ENCODE measurements around the gene HSFX3.
"Not testable (repeated sequence)": the region's sequence is repeated elsewhere in the genome, so short reads cannot be mapped to it uniquely, and the experiment has no call there.

The HSFX3 gene

DNA sequence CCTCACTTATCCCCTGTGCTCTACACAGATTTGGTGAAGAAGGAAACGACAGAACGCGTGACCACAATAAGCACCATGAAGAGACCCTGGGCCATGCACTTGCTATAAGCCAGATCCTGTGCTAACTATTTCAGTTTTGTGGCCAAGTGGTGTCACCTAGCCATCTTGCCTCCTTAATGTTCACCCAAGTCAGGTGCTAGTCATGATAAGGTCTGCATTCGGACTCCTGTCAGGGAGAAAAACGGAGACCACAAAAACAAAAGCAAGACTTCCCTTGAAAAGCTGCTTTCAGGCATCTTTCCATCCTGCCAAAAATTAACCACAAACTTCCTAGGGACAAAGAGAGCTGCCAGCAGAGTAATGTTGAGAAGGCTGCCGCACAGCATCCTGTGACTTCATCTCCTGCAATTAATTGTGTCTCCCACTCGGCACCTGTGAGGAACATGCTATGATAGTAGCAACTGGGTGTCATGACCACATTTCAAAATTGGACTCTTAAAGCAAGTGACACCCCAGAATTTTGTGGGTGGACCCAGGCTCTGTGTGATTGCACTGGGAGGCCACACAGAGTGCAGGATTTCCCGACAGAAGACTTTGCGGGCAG is 35.8 kb downstream of the HSFX3 start:
- no peak for DNase-seq

DNA sequence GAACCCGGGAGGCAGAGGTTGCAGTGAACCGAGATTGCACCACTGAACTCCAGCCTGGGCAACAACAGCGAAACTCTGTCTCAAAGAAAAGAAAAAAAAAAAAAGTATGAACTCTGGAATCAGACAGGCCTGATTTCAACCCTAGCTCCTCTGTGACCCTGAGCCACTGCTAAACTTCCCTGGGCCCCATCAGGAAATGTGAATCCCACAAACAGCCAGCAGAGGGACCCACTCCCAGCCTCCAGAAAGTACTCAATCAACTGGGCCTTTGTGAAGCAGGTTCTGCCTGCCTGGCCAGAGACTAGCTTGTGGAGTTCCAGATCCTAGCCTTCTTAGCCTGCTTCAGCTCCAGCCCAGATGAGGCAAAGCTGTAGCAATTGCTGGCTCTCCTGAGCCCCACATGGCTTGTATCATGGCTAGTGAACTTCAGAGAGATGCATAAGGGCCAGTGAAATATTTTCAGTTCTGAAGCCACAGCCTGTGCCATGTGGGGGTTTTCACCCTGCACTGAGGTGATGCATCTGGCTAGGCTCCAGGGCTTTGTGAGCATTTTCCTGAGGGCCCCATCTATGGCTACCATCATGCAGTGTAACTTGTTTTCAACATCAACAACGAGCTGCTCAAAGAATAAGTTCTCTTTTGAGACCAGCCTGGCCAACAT is 37.4 kb downstream of the HSFX3 start:
- DNase-seq = peak; percentile 54

DNA sequence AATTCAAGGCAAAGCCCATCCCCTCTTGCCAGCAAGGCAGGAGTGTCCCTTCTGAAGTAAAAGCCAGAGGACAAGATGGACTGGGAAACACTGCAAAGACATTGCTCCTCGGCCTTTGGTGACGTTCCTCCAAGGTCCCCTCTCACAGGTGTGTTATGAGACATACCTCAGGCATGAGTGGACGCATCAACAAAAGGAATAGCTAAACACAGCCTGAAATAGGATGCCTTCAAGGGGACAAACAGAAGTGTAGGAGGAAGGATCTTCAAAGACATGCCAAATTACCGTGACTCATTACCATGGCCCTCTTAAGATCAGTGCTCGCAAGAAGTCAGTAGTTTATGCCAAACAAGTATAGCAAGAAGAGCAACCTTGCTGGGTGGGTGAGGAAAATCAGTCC is 38.6 kb downstream of the HSFX3 start:
- no peak for DNase-seq

DNA sequence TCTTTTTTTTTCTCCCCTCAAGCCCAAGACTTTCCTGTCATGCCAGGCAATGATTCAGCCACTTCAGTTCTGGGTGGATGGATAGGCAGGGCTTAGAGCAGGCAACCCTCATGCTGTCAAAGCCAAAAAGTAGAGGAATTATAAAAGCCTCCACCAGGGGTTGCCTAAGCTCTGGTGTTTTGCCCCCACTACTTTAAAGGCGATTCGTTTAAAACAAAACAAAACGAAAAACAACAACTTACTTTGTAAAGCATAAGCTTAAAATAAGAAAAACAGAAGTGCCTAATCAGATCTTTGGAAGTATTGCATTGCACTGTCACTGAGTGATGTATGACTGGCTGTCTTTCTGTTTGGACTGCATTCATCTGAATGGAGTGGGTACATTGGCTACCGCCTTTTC is 39.3 kb downstream of the HSFX3 start:
- DNase-seq = no peak

DNA sequence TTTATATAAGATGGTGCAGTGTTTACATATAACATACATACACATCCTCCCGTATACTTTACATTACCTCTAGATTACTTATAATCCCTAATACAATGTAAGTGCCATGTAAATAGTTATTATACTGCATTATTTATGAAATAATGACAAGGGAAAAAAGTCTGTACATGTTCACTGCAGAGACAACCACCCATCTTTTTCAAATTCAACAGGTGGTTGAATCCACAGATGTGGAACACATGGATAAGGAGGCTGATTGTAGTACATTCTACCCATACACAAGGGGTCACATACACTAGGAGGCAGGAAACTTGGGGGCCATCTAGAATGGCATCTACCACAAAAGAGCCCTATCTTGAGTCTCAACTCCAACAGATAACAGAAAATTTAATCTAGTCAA is 41.3 kb downstream of the HSFX3 start:
- no peak for DNase-seq

DNA sequence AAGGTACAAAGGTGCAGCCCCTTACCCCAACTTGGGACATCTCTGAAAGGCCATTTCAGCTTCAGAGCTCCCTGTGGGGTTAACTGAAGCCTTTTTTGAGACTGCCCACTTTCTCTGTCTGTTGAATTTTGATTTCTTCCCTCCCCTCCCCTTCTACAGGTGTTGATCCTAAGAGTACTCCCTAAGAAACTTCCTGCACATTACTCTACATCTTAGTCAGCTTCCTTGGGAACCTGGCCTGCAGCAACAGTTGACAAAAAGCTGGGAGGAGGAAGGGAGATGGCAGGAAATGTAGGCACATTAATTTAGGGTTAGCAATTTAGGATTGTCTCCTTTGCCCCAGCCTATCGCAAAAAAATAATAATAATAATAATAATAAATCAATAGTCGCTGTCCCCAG is 43.4 kb downstream of the HSFX3 start:
- DNase-seq = no peak

DNA sequence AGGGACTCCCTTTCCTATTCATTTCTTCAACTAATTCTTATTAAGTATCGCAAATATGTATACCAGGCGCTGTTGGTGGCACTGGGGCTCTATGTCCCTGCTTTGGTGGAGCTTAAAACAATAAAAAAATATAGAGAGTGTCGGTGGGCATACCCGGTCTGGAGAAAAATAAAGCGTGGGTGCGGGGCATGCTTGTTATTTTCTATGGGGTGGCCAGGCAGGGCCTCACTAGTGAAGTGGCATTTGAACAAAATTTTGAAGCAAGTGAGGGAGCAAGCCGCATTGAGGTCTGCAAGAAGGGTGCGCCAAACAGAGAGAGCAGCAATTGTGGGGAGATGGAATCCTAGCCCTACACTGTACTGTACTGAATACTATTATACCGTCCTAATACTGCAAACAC is 44.1 kb downstream of the HSFX3 start:
- DNase-seq = no peak

DNA sequence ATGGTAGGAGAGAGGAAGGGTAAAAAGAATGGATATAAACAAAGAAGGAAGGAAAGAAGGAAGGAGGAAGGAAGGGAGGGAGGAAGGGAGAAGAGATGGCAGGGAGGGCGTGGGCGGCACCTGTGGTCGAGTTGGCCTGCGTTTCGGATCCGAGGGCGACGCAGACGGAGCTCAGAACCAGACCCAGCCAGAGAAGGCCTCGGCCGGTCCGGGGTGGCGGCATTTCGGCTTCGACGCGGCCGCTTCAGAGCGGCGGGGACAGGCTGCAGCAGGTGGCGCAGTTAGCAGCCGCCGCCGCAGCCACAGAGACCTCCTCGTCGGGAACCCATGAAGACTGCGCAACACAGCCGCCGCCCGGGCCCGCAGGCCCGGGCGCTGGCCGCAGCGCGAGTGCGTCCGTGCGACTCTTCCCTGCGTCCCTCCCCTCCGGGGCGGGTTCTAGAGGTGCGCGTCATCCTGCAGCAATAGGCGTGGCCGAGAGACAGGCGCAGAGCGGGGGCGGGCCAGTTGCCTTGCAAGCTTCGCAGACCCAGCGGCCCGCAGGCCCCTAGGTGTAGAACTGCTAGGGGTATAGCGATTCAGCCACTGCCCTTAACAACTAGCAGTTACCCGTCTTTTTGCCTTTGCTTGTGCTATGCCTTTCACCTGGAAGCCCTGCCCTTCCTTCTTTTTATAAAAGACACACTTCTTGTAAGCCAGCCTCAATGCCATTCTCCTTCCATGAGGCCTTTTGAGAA is 44.6 kb downstream of the HSFX3 start, which contains the start of gene IDS:
Gene IDS, minus strand, starts transcription at position 392 of the 737 bp plus-strand sequence. Its CDS starts 169 bp downstream, at position 223.
- peak; percentile 69 for DNase-seq

DNA sequence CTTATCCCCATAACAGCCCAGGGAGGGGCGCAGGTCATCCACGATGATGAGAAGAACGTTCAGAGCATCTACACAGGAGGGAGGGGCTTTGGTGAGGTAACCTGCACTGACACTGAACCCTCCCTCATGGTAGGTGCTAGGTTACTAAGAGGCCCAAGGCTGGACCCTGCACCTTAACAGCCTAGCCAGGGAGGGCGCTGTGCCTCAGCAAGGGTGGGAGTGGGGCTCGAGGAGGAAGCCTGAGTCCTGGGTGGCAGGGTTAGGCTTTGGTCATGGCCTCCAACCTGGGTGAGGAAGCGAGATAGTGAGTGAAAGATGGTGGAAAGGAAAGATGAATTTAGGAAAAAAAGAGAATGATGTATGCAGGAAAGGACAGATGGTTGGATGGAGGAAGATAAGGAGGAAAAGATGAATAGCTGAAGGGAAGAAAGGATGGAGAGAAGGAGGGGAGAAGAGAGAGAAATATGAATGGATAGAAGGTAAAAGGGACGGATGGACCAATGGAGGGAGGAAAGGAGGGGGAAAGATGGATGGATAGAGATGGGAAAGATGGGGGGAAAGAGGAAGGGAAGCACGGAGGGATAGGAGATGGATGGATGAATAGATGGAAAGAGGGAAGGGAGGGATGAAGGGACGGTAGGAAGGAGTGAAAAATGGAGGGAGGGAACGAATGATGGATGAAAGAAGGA is 45.4 kb downstream of the HSFX3 start:
- peak; percentile 67 for DNase-seq

DNA sequence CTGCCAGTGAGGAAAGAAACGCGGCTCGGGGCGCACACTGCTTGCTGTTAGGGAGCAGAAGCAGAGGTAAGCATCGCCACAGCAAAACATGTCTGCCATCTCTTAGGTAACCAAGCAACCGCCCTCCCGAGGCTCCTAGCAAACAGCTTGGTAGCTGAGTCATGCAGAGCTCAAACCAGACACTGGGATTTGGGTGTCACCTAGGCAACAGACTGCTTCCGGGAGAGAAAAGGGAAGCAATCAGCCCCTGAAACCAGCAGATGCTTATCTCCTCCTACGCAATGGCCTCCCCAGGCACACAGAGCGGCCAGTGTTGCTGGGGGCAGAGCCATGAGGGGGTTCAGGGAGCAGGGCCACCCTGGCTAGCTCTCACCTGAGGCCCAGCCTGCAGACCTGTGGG is 46.3 kb downstream of the HSFX3 start:
- peak; percentile 15 for DNase-seq

DNA sequence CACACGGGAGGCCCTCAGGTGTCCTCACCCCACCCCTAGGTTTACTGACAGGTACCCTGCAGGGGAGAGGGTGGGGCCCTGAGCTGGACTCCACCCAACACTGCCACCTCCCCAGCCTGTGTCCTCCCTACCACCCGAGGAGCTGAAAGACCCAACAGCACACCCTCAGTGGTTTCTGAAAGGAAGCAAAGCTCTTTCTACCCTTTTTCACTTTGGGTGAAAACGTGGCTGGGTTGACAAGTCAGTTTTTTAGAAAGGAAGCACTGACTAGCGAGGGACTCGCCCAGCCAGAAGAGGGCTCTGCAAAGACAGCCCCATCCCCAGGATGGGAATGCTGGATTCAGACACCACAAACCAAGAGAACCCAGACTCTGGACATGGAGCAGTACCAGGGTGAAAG is 46.8 kb downstream of the HSFX3 start:
- not testable (repeated sequence) for DNase-seq

DNA sequence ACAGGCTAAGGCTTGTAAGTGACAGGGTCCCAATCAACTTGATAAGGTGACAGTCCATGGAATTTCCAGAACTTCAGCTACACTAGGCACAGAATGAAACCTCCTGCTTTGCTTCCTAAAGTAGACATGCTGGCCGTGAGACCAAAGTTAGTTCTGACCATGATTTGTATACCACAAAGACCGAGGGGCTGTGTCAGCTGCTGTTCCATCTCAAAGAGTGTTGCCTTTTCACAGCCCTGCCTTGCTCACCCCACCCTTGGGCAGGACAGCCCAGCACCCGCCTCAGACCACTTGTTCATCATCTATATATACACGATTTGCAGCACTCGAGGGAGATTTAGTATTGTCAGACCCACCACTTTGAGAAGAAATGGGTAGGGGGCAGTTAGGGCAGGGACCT is 50.0 kb downstream of the HSFX3 start:
- no peak for DNase-seq

DNA sequence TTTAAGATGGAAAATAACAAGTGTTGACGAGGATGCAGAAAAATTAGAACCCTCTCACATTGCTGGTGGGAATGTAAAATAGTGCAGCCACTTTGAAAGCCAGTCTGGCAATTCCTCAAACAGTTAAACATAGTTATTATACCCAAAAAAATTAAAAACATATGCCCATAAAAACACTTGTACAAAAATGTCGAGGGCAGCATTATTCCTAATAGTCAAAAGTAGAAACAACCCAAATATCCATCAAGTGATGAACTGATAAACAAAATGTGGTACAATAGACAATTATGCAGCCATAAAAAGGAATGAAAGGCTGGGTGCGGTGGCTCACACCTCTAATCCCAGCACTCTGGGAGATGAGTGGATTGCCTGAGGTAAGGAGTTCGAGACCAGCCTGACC is 51.0 kb downstream of the HSFX3 start:
- no peak for DNase-seq
